Mammary epithelial cell (primary cell): ENCODE results near the gene CDH9.

ENCODE experiments used
- CTCF ChIP-seq, 2 donors: IDR thresholded peaks in 1 of 2; conservative IDR thresholded peaks in 1 of 2; 2 replicates each; pipeline ENCODE4 v1.5.1; 2011 to 2012; ENCODE audit warnings: inconsistent platforms in 2 of 2, low read length in 2 of 2, mild to moderate bottlenecking in 2 of 2, control low read depth in 1 of 2, low read depth in 1 of 2; ENCODE audit not compliant: insufficient read depth in 1 of 2; ENCODE audit errors: extremely low read depth in 1 of 2
- EZH2 ChIP-seq: IDR thresholded peaks from 2 replicates; pipeline ENCODE4 v1.6.1; 2012; ENCODE audit warnings: low read length, inconsistent platforms, borderline replicate concordance

- TF ChIP-seq CTCF (conservative IDR thresholded peaks at IDR 0.05 in 1 of 2, IDR thresholded peaks at IDR 0.05 in 1 of 2; ENCODE audit: extremely low read depth in 1 of 2, insufficient read depth in 1 of 2, low read depth in 1 of 2, low read length in 2 of 2) (no peak), EZH2 (no peak)
Observed at GRCh38 chr5:27026063-27026462, 12.3 kb downstream of the CDH9 start.
